IMR-90 (cell line): ENCODE measurements around the gene COX4I1. TPM values are rescaled to one million over a fixed set of nuclear protein-coding genes. Genes with fewer than 3 reads are reported as not detected.
A peak's percentile ranks its signal among the peaks of the same experiment; 100 is the strongest.

Experiments
- CHD1 ChIP-seq: IDR thresholded peaks from 2 replicates; pipeline ENCODE4 v1.6.1; 2012; ENCODE audit warnings: low read depth, low read length, improper control_type of control experiment
- MAFK ChIP-seq: IDR thresholded peaks from 2 replicates; pipeline ENCODE4 v1.6.1; 2012; ENCODE audit warnings: low read depth, low read length, improper control_type of control experiment
- POLR2A ChIP-seq: IDR thresholded peaks from 2 replicates; pipeline ENCODE4 v1.6.1; 2012; ENCODE audit warnings: mild to moderate bottlenecking, low read depth, low read length
- polyA plus RNA-seq, 3 experiments: library from polyadenylated mRNA; depleted of rRNA; stranded (reverse); fragments of >200 nt; gene quantifications; 2 replicates each; pipeline ENCODE4 v1.2.3, GENCODE V29; 2012; ENCODE audit warnings: low replicate concordance in 1 of 3
- total RNA-seq: library from RNA; depleted of rRNA; stranded (reverse); fragments of >200 nt; gene quantifications from 2 replicates; pipeline ENCODE4 v1.2.3, GENCODE V29; 2012
- TF ChIP-seq, protein P1 (sequence below): conservative IDR thresholded peaks from 2 replicates; pipeline ENCODE4 v1.5.1; 2012; ENCODE audit warnings: mild to moderate bottlenecking, low read depth, low read length, improper control_type of control experiment

Gene COX4I1
- total and polyA plus RNA-seq, 2 of the 4 experiments (the other 2 are of a cell fraction) = 397 to 700 TPM

DNA sequence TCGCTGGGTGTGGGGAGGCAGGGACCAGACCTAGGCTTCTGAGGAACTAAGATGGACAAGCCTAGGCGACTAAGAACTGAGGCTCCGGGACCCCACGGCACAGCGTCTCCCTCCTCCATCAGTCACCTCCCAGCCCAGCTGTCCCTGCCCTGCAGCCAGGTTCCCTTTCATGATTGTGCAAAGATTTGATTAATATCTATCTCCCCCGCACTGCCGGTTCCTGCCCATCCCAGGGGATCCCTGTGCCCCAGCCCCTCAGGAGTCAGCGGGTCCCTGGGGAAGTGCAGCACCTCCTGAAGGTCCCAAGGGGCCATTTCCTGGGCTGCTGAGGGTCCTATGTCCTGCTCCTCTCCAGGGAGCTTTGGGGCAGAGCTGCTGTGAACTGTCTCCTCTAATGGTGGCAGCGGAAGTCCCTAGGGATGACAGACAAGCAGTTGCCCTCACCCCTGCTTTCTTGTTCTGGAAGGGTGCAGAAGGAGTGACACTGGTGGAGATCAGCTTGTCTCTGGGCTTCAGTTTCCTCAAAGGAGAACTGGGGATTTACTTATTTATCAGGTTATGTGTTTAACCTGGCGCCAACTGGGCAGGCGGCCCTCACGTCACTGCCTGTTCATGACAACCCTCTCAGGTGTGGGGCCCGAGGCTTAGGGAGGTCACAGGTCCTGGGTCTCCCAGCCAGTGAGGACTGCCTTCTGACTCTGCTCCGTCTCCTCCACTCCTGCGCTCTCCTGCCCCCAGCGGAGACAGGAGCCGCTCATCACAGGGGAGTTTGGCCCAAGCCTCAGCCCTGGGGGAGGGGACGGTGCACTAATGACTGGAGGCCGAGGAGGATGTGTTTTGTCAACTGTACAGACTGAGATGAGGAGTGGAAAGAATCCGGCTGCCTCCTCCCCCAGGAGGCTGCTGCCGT is 46.7 kb upstream of the COX4I1 start (continued):
- TF ChIP-seq, protein P1, sequence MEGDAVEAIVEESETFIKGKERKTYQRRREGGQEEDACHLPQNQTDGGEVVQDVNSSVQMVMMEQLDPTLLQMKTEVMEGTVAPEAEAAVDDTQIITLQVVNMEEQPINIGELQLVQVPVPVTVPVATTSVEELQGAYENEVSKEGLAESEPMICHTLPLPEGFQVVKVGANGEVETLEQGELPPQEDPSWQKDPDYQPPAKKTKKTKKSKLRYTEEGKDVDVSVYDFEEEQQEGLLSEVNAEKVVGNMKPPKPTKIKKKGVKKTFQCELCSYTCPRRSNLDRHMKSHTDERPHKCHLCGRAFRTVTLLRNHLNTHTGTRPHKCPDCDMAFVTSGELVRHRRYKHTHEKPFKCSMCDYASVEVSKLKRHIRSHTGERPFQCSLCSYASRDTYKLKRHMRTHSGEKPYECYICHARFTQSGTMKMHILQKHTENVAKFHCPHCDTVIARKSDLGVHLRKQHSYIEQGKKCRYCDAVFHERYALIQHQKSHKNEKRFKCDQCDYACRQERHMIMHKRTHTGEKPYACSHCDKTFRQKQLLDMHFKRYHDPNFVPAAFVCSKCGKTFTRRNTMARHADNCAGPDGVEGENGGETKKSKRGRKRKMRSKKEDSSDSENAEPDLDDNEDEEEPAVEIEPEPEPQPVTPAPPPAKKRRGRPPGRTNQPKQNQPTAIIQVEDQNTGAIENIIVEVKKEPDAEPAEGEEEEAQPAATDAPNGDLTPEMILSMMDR = peak; percentile 47
- TF ChIP-seq MAFK = no peak
- TF ChIP-seq POLR2A = no peak
- no peak for TF ChIP-seq CHD1
